Measurements from ENCODE around the gene SLC10A2.

- no peak for TF ChIP-seq CEBPB (IDR thresholded peaks at IDR 0.05; ENCODE audit: low read depth, low read length)
- TF ChIP-seq CTCF (conservative IDR thresholded peaks at IDR 0.05; ENCODE audit: low read depth, low read length): no peak
- TF ChIP-seq RAD21 (IDR thresholded peaks at IDR 0.05; ENCODE audit: low read length): no peak
- no peak for TF ChIP-seq MAZ (IDR thresholded peaks at IDR 0.05; ENCODE audit: borderline replicate concordance, low read depth, low read length)
- TF ChIP-seq POLR2A (IDR thresholded peaks at IDR 0.05; ENCODE audit: low read depth, low read length): no peak
- no peak for TF ChIP-seq RFX5 (IDR thresholded peaks at IDR 0.05; ENCODE audit: low read depth, low read length)
- TF ChIP-seq, protein P1, sequence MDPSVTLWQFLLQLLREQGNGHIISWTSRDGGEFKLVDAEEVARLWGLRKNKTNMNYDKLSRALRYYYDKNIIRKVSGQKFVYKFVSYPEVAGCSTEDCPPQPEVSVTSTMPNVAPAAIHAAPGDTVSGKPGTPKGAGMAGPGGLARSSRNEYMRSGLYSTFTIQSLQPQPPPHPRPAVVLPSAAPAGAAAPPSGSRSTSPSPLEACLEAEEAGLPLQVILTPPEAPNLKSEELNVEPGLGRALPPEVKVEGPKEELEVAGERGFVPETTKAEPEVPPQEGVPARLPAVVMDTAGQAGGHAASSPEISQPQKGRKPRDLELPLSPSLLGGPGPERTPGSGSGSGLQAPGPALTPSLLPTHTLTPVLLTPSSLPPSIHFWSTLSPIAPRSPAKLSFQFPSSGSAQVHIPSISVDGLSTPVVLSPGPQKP (IDR thresholded peaks at IDR 0.05; ENCODE audit: borderline replicate concordance, low read depth, low read length): no peak
- no peak for TF ChIP-seq BHLHE40 (IDR thresholded peaks at IDR 0.05; ENCODE audit: low read depth, low read length)
- no peak for TF ChIP-seq MXI1 (IDR thresholded peaks at IDR 0.05; ENCODE audit: borderline replicate concordance, low read depth, low read length)
- TF ChIP-seq CHD1 (IDR thresholded peaks at IDR 0.05; ENCODE audit: low read depth, low read length): no peak
- no peak for TF ChIP-seq MAFK (IDR thresholded peaks at IDR 0.05; ENCODE audit: low read depth, low read length)
- TF ChIP-seq SMC3 (IDR thresholded peaks at IDR 0.05; ENCODE audit: low read depth, low read length): no peak
These were observed 41.4 kb upstream of the SLC10A2 start for GRCh38 chr13:103107580-103107979.

Measured in IMR-90 (cell line).